ENCODE results near the gene CACNA1C. TPM values are rescaled to one million over a fixed set of nuclear protein-coding genes. Genes with fewer than 3 reads are reported as not detected.
"Not testable (repeated sequence)": the region's sequence is repeated elsewhere in the genome, so short reads cannot be mapped to it uniquely, and the experiment has no call there.

Gene CACNA1C
- total RNA-seq, 1 donor from 2014 or later, result 6.8 TPM

- no peak for DNase-seq (ENCODE audit: low spot score)
These were observed 58.2 kb downstream of the CACNA1C start for GRCh38 chr12:2110849-2111566.

GRCh38 chr12:2111826-2112225, 59.0 kb downstream of the CACNA1C start:
- no peak for DNase-seq (ENCODE audit: low spot score)

GRCh38 chr12:2112401-2112800, 59.6 kb downstream of the CACNA1C start:
- DNase-seq (ENCODE audit: low spot score), result no peak

GRCh38 chr12:2113119-2113912, 60.5 kb downstream of the CACNA1C start:
- DNase-seq (ENCODE audit: low spot score), result no peak

GRCh38 chr12:2114071-2114470, 61.3 kb downstream of the CACNA1C start:
- DNase-seq (ENCODE audit: low spot score), result no peak

GRCh38 chr12:2115101-2115845, 62.5 kb downstream of the CACNA1C start:
- no peak for DNase-seq (ENCODE audit: low spot score)

- DNase-seq (ENCODE audit: low spot score), result no peak
These were observed 64.8 kb downstream of the CACNA1C start for GRCh38 chr12:2117541-2117940.

- no peak for DNase-seq (ENCODE audit: low spot score)
These were observed 65.3 kb downstream of the CACNA1C start for GRCh38 chr12:2118061-2118460.

GRCh38 chr12:2118481-2119255, 65.9 kb downstream of the CACNA1C start:
- DNase-seq (ENCODE audit: low spot score), result no peak

- no peak for DNase-seq (ENCODE audit: low spot score)
These were observed 66.5 kb downstream of the CACNA1C start for GRCh38 chr12:2119266-2119665.

- DNase-seq (ENCODE audit: low spot score), result no peak
These were observed 68.4 kb downstream of the CACNA1C start for GRCh38 chr12:2120982-2121758.

GRCh38 chr12:2124466-2125023, 71.8 kb downstream of the CACNA1C start:
- no peak for DNase-seq (ENCODE audit: low spot score)

GRCh38 chr12:2125651-2126522, 73.1 kb downstream of the CACNA1C start:
- DNase-seq (ENCODE audit: low spot score), result peak; percentile 33

GRCh38 chr12:2126676-2127406, 74.1 kb downstream of the CACNA1C start:
- peak; percentile 45 for DNase-seq (ENCODE audit: low spot score)

GRCh38 chr12:2129076-2129475, 76.3 kb downstream of the CACNA1C start:
- DNase-seq (ENCODE audit: low spot score), result no peak

GRCh38 chr12:2135661-2136418, 83.1 kb downstream of the CACNA1C start:
- DNase-seq (ENCODE audit: low spot score), result not testable (repeated sequence)

- no peak for DNase-seq (ENCODE audit: low spot score)
These were observed 84.1 kb downstream of the CACNA1C start for GRCh38 chr12:2136901-2137300.

- DNase-seq (ENCODE audit: low spot score), result no peak
These were observed 84.9 kb downstream of the CACNA1C start for GRCh38 chr12:2137711-2138110.

Measured in mesenteric fat pad (tissue), 1 donor.